Activated CD8-positive, alpha-beta memory T cell treated with anti-CD3 and anti-CD28 coated beads, Interleukin-2, amount 10 ng/mL, durations not matched to agents 7 days and 5 days (primary cell): Measurements from ENCODE around the gene PNPLA2. TPM values are rescaled to one million over a fixed set of nuclear protein-coding genes. Genes with fewer than 3 reads are reported as not detected.
A peak's percentile ranks its signal among the peaks of the same experiment; 100 is the strongest.

ENCODE experiments used
- ATAC-seq: fragments of 150-1000 bp; cut with Tn5 transposase; one replicate; pipeline ENCODE4 v1.10.0; 2021; ENCODE audit warnings: moderate library complexity
- CTCF ChIA-PET: fragments of 350-600 bp; sonication (Branson Sonifier 250); formaldehyde crosslinking; loops from one replicate; lab custom pipeline; 2021; ENCODE audit warnings: antibody characterized with exemption; lab: Charles Lee
- DNase-seq: peaks from one replicate; pipeline ENCODE4 v3.0.0-alpha.2; 2020
- H3K27ac Mint-ChIP-seq: one replicate; pipeline ENCODE4 v1.8.0; 2021; ENCODE audit warnings: mild to moderate bottlenecking, mixed read lengths
- H3K27me3 Mint-ChIP-seq: one replicate; pipeline ENCODE4 v1.8.0; 2021; ENCODE audit warnings: mixed read lengths
- H3K36me3 Mint-ChIP-seq: one replicate; pipeline ENCODE4 v1.8.0; 2021; ENCODE audit warnings: mild to moderate bottlenecking, mixed read lengths
- H3K4me1 Mint-ChIP-seq: one replicate; pipeline ENCODE4 v1.8.0; 2021; ENCODE audit warnings: mixed read lengths
- H3K4me3 Mint-ChIP-seq: one replicate; pipeline ENCODE4 v1.8.0; 2021; ENCODE audit warnings: mild to moderate bottlenecking, moderate library complexity, mixed read lengths
- H3K9me3 Mint-ChIP-seq: one replicate; pipeline ENCODE4 v1.8.0; 2022; ENCODE audit warnings: low read depth, mixed read lengths
- total RNA-seq, 2 experiments: library from RNA; stranded (reverse); gene quantifications; one replicate each; pipeline ENCODE4 v1.2.3, GENCODE V29; 2021

Gene PNPLA2
- total RNA-seq: 10 to 100 TPM; 64.7 to 70.0 TPM

- Mint-ChIP-seq H3K27me3 (no peaks in the 10 kb centered on the region), H3K4me3 (peak within 1 kb of the TSS; percentile 73), H3K27ac (peak within 1 kb of the TSS; percentile 78), H3K9me3 (no peaks in the 10 kb centered on the region), H3K4me1 (peaks cover 12% of the 10 kb centered on the region), H3K36me3 (peaks cover 3% of the 10 kb centered on the region)
- peak; percentile 56 for DNase-seq
- CTCF ChIA-PET: interaction anchor here (1.2 to 2.8 kb wide), 7 partner anchors 10 to 233 kb away, joined by 3 to 12 read pairs (median 5); partner anchors contain the start of genes CRACR2B, POLR2L, RPLP2 and TSPAN4
- no peak for ATAC-seq
These were observed at the start of gene PNPLA2 for GRCh38 chr11:818396-819128. PNPLA2 (plus strand) TSS chr11:818914; CDS start chr11:819719, 805 bp downstream.

- no peak for ATAC-seq
- H3K27me3 Mint-ChIP-seq: no peaks in the 10 kb centered on the region
- no peak overlapping the region for H3K27ac Mint-ChIP-seq
- H3K4me1 Mint-ChIP-seq: peaks cover 9% of the 10 kb centered on the region
- peaks cover 12% of the 10 kb centered on the region for H3K36me3 Mint-ChIP-seq
- H3K9me3 Mint-ChIP-seq: no peaks in the 10 kb centered on the region
- CTCF ChIA-PET: interaction anchor here (0.6 kb wide), 1 partner anchor 103 kb away, joined by 3 read pairs; no protein-coding TSS in a partner anchor
- H3K4me3 Mint-ChIP-seq: no peak overlapping the region
- no peak for DNase-seq
These were observed 48.6 kb upstream of the PNPLA2 start for GRCh38 chr11:769887-770641.

DNA sequence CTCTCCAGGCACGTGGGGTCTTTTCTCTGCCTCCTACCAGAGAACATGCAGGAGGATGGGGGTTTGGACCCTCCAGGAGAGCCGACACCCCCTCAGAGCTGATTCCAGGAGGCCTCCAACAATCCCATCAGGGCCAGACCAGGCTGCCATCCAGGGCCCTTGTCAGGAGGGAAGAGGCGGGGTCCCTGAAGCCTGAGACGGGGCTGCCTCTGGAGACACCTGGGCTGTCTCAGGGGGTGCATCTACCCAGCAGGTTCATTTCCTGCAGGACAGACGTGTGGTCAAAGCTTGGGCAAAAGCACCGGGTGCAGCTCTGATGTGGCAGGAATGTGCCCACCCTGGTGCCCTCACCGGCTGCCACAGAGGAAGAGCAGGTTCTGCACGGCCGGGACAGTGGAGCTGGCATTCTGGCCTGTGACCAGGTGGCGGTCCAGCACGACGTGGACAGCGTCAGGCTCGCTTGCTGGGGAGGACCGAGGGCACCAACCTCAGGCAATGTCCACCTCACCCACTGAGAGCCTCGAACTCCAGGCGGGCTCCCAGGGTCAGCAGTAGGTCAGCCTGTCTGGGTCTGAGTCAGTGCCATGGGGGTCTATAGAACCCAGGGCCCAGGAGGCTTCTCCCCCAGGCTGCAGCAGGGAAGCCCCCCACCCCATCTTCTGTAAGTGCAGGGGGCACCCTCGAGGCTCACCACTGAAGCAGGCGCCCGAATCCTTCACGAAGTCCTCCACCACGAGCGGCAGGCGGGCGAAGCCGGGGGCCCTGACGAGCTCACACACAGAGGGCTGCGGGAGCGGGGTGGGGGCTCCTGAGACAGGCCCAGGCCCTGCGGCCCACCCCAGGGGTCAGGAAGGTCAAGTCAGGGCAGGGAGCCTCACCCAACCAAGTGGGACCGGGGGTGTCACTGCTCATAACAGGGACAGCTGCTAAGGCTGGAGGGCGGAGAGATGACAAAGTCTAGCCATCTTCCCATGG is 47.8 kb upstream of the PNPLA2 start:
- Mint-ChIP-seq H3K36me3 (peaks cover 12% of the 10 kb centered on the region), H3K27me3 (no peaks in the 10 kb centered on the region), H3K9me3 (no peaks in the 10 kb centered on the region), H3K4me1 (peaks cover 15% of the 10 kb centered on the region), H3K4me3 (no peak overlapping the region), H3K27ac (no peak overlapping the region)
- no peak for ATAC-seq
- no peak for DNase-seq
- CTCF ChIA-PET: interaction anchor here (0.6 kb wide), 1 partner anchor 104 kb away, joined by 3 read pairs; no protein-coding TSS in a partner anchor

DNA sequence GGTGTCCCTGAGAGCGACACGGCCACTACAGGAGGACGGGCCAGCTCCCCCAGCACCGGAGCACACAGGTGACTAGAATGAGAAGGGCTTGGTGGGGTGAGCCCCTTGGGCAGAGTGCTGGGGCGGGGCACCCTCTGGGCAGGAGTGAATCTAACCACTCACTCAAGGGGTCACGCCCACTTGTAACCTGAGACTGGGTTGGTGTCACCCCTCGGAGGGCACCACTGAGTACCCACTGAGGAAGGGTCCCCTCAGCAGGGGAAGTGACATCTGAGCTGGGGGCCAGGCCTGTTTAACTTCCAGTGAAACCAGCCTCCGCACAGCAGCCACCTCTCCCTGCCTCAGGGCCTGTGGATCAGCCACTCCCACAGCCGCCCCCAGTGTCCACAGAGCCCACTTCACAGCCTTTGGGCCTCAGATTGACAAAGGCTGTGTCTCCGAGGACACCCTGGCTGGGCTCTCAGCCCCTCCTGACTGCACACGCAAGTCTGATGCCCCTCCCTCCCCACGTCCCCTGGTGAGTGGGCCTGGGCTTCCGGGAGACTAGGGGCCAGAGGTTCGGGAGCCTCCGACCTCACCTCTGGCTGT is 47.0 kb upstream of the PNPLA2 start:
- no peak for DNase-seq
- CTCF ChIA-PET: no interaction called here
- ATAC-seq: no peak

DNA sequence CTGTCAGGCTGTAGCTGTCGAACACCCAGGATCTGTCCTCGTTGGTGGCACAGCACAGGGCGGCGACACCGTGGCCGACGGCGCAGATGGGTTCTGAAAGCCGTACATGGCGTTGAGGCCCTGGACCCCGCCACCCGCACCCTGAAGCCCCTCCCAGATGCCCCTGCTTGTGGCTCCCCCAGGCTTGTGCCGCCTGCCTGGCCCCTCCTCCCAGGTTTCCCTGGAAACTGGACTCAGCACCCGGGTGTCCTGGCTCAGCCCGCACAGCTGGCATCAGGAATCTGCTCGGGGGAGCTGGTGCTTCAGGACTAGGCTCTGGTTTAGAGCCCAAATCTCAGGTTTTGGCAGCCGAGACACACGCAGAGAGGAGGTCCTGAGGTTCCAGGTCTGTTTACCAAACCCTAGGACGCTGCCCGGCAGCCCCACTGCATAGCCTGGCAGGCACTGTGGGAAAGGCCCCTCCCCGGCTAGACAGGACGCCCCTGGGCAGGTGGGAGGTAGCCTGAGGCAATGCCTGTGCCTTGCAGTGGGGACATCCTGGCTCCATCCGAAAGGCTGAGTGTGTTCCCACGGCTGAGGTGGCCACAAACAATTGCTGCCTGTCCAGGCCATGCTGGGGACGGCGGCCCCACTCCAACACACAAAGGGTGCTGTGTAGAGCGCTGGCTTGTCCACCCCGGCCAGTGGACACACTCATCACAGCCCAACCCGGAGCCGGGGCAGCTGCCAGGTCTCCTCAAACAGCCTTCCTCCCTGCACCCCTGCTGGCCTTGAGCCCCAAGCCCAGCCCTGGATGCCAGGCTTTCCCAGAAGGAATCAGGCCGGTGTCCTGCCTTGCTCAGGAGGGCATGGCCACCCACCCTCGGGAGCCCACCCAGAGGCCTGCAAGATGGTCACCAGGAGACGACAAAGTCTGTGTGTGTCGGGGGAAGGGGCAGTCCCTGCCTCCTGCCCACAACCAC is 46.0 kb upstream of the PNPLA2 start:
- ATAC-seq (no peak), DNase-seq (no peak)
- Mint-ChIP-seq H3K4me1 (peaks cover 20% of the 10 kb centered on the region), H3K36me3 (peaks cover 5% of the 10 kb centered on the region), H3K27me3 (no peaks in the 10 kb centered on the region), H3K4me3 (no peak overlapping the region), H3K27ac (no peak overlapping the region), H3K9me3 (no peaks in the 10 kb centered on the region)
- CTCF ChIA-PET: no interaction called here

More for the DNA sequence above, 47.0 kb upstream of the PNPLA2 start:
- H3K9me3 Mint-ChIP-seq: no peaks in the 10 kb centered on the region
- H3K36me3 Mint-ChIP-seq: peaks cover 7% of the 10 kb centered on the region
- H3K4me1 Mint-ChIP-seq: peaks cover 21% of the 10 kb centered on the region
- H3K4me3 Mint-ChIP-seq: no peak overlapping the region
- no peaks in the 10 kb centered on the region for H3K27me3 Mint-ChIP-seq
- H3K27ac Mint-ChIP-seq: no peak overlapping the region

GRCh38 chr11:773425-773824 is 45.3 kb upstream of the PNPLA2 start:
- ATAC-seq (no peak), DNase-seq (no peak)
- peaks cover 5% of the 10 kb centered on the region for H3K36me3 Mint-ChIP-seq
- H3K4me1 Mint-ChIP-seq: peaks cover 23% of the 10 kb centered on the region
- H3K27ac Mint-ChIP-seq: no peak overlapping the region
- CTCF ChIA-PET: no interaction called here
- H3K9me3 Mint-ChIP-seq: no peaks in the 10 kb centered on the region
- H3K27me3 Mint-ChIP-seq: no peaks in the 10 kb centered on the region
- H3K4me3 Mint-ChIP-seq: no peak overlapping the region

GRCh38 chr11:773830-774229 is 44.9 kb upstream of the PNPLA2 start:
- CTCF ChIA-PET: no interaction called here
- peaks cover 24% of the 10 kb centered on the region for H3K4me1 Mint-ChIP-seq
- H3K27me3 Mint-ChIP-seq: no peaks in the 10 kb centered on the region
- no peak overlapping the region for H3K27ac Mint-ChIP-seq
- H3K36me3 Mint-ChIP-seq: peaks cover 5% of the 10 kb centered on the region
- no peak for ATAC-seq
- no peak overlapping the region for H3K4me3 Mint-ChIP-seq
- DNase-seq: no peak
- no peaks in the 10 kb centered on the region for H3K9me3 Mint-ChIP-seq

GRCh38 chr11:774873-775592 is 43.7 kb upstream of the PNPLA2 start:
- H3K36me3 Mint-ChIP-seq: peaks cover 4% of the 10 kb centered on the region
- peak overlapping the region; percentile 43 for H3K27ac Mint-ChIP-seq

DNA sequence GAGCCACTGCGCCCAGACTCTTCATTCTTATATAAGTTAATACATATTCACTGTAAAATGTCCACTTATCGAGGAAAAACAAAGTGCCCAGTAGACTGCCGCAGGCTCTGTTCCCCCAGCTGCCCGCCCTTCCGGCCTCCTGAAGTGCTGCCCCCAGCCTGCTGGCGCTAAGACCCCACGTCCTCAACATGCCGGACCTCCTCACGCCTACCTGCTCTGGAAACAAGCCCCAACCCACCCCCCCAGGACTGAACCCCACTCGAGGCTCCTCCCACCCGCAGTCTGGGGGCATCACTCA is 42.5 kb upstream of the PNPLA2 start:
- H3K27ac Mint-ChIP-seq: peak overlapping the region; percentile 87
- H3K36me3 Mint-ChIP-seq: peaks cover 3% of the 10 kb centered on the region
- DNase-seq (no peak), ATAC-seq (no peak)
- no peaks in the 10 kb centered on the region for H3K9me3 Mint-ChIP-seq
- peaks cover 33% of the 10 kb centered on the region for H3K4me1 Mint-ChIP-seq
- H3K4me3 Mint-ChIP-seq: peak overlapping the region; percentile 81
- CTCF ChIA-PET: interaction anchor here (0.7 to 2.4 kb wide), 7 partner anchors 10 to 240 kb away, joined by 3 to 10 read pairs (median 4); partner anchors contain the start of genes HRAS and TALDO1
- no peaks in the 10 kb centered on the region for H3K27me3 Mint-ChIP-seq

More at GRCh38 chr11:774873-775592, 43.7 kb upstream of the PNPLA2 start:
- no peak for ATAC-seq
- no peak for DNase-seq
- no peaks in the 10 kb centered on the region for H3K27me3 Mint-ChIP-seq
- CTCF ChIA-PET: interaction anchor here (1.2 to 2.4 kb wide), 2 partner anchors 9 to 28 kb away, joined by 4 to 10 read pairs; partner anchors contain the start of gene TALDO1
- H3K4me1 Mint-ChIP-seq: peaks cover 31% of the 10 kb centered on the region
- no peaks in the 10 kb centered on the region for H3K9me3 Mint-ChIP-seq
- H3K4me3 Mint-ChIP-seq: peak overlapping the region; percentile 58

- Mint-ChIP-seq H3K4me1 (peaks cover 33% of the 10 kb centered on the region), H3K4me3 (peak overlapping the region; percentile 81), H3K27ac (peak overlapping the region; percentile 87), H3K27me3 (no peaks in the 10 kb centered on the region), H3K9me3 (no peaks in the 10 kb centered on the region), H3K36me3 (peaks cover 3% of the 10 kb centered on the region)
- CTCF ChIA-PET: interaction anchor here (0.8 to 2.4 kb wide), 6 partner anchors 18 to 241 kb away, joined by 3 to 10 read pairs (median 4); partner anchors contain the start of genes HRAS and TALDO1
- DNase-seq (no peak), ATAC-seq (peak; percentile 54)
These were observed 42.0 kb upstream of the PNPLA2 start for GRCh38 chr11:776561-777287.
